ENCODE results near the gene GRAMD4. TPM values are rescaled to one million over a fixed set of nuclear protein-coding genes. Genes with fewer than 3 reads are reported as not detected.
"Not testable (repeated sequence)": the region's sequence is repeated elsewhere in the genome, so short reads cannot be mapped to it uniquely, and the experiment has no call there.

The GRAMD4 gene
- total RNA-seq, 1 experiment from 2014 or later = 29.0 TPM

- Histone ChIP-seq H3K79me2 (ENCODE audit: low read length) (peaks cover 37% of the 10 kb centered on the region), H3K36me3 (ENCODE audit: insufficient read depth, low read length) (no peaks in the 10 kb centered on the region), H3K27me3 (ENCODE audit: low read length) (no peaks in the 10 kb centered on the region), H3K4me1 (ENCODE audit: low read length) (peaks cover 41% of the 10 kb centered on the region), H2AFZ (ENCODE audit: low read length) (0 out of 2 replicates have a peak overlapping the region, but pooled peaks have one; percentile 4), H3K9me3 (ENCODE audit: low read length) (no peaks in the 10 kb centered on the region), H3K4me2 (ENCODE audit: low read depth, low read length, poor library complexity, severe bottlenecking) (peak overlapping the region; percentile 79), H3K4me3 (ENCODE audit: low read length) (peak overlapping the region; percentile 75), H3K27ac (ENCODE audit: low read length) (peak overlapping the region; percentile 90), H3K9me2 (replicated peaks; ENCODE audit: insufficient read depth, low read length) (no peaks in the 10 kb centered on the region), H4K20me1 (ENCODE audit: insufficient read depth, low read depth, low read length) (0 out of 2 replicates have a peak, but pooled peaks cover 4% of the 10 kb centered on the region), H3K9ac (ENCODE audit: low read length) (peak overlapping the region; percentile 77)
- peak; percentile 84 for DNase-seq
These were observed 5.9 kb upstream of the GRAMD4 start for GRCh38 chr22:46614025-46614931.

GRCh38 chr22:46617207-46617985 lies 2.8 kb upstream of the GRAMD4 start:
- Histone ChIP-seq H3K4me1 (ENCODE audit: low read length) (peaks cover 47% of the 10 kb centered on the region), H3K9ac (ENCODE audit: low read length) (no peak overlapping the region), H3K4me3 (ENCODE audit: low read length) (no peak overlapping the region), H3K9me2 (replicated peaks; ENCODE audit: insufficient read depth, low read length) (no peaks in the 10 kb centered on the region), H3K27me3 (ENCODE audit: low read length) (no peaks in the 10 kb centered on the region), H3K4me2 (ENCODE audit: low read depth, low read length, poor library complexity, severe bottlenecking) (no peak overlapping the region), H3K36me3 (ENCODE audit: insufficient read depth, low read length) (no peaks in the 10 kb centered on the region), H3K79me2 (ENCODE audit: low read length) (peaks cover 64% of the 10 kb centered on the region), H2AFZ (ENCODE audit: low read length) (no peak overlapping the region), H3K27ac (ENCODE audit: low read length) (no peak overlapping the region), H3K9me3 (ENCODE audit: low read length) (no peaks in the 10 kb centered on the region), H4K20me1 (ENCODE audit: insufficient read depth, low read depth, low read length) (0 out of 2 replicates have a peak, but pooled peaks cover 8% of the 10 kb centered on the region)
- no peak for DNase-seq

DNA sequence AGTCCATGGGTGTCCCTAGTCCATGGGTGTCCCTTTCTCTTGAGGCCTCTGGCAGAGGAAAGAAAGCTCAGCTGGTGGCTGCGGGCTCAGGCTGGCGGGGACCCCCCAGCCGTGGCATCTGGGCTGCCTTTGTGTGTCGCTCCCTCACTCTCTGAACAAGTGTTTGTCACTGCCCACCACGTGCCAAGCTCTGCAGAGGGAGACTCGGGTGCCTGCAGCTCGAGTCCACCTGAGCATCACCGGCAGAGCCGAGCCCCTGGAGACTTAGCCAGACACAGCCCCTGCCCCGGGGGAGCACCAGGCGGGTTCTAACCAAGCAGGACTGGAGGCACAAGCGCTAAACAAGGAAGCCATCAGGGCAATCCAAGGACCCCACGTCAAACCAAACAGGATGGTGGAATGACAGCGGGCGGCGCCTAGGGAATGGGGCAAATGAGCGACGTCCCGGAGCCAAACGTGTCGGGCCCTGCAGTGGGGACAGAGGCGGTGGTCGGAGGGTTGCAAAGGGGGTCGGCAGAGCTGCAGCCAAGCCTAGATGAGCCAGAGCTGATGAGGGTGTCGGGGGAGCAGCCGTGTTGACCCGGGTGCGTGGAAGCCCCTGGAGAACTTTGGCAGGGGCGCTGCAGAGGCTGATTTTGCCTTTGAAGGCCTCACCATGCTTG lies 2.1 kb upstream of the GRAMD4 start:
- Histone ChIP-seq H3K4me1 (ENCODE audit: low read length) (peaks cover 43% of the 10 kb centered on the region), H3K9ac (ENCODE audit: low read length) (no peak overlapping the region), H4K20me1 (ENCODE audit: insufficient read depth, low read depth, low read length) (0 out of 2 replicates have a peak, but pooled peaks cover 9% of the 10 kb centered on the region), H2AFZ (ENCODE audit: low read length) (no peak overlapping the region), H3K36me3 (ENCODE audit: insufficient read depth, low read length) (no peaks in the 10 kb centered on the region), H3K9me3 (ENCODE audit: low read length) (no peaks in the 10 kb centered on the region), H3K27ac (ENCODE audit: low read length) (no peak overlapping the region), H3K4me3 (ENCODE audit: low read length) (no peak overlapping the region), H3K79me2 (ENCODE audit: low read length) (peaks cover 68% of the 10 kb centered on the region), H3K4me2 (ENCODE audit: low read depth, low read length, poor library complexity, severe bottlenecking) (no peak overlapping the region), H3K9me2 (replicated peaks; ENCODE audit: insufficient read depth, low read length) (no peaks in the 10 kb centered on the region), H3K27me3 (ENCODE audit: low read length) (no peaks in the 10 kb centered on the region)
- DNase-seq = no peak

DNA sequence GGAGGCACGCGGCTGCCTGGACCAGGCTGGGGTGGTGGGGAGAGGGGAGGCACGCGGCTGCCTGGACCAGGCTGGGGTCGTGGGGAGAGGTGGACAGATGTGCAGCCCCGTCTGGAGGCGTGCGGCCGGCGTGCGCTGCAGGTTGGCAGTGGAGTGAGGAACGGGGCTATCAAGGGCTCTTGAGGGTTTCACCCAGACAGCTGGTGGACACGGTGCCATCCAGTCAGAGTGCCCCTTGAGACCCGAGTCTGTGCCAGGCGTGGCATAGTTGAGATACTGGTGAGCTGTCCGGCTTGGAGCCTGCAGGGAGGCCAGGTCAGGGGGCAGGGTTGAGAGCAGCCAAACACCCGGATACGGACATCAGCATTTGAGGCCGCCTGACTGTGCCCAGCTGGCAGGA lies 1.5 kb upstream of the GRAMD4 start:
- H3K9ac ChIP-seq (ENCODE audit: low read length) = no peak overlapping the region
- H4K20me1 ChIP-seq (ENCODE audit: insufficient read depth, low read depth, low read length) = 0 out of 2 replicates have a peak, but pooled peaks cover 9% of the 10 kb centered on the region
- H3K4me2 ChIP-seq (ENCODE audit: low read depth, low read length, poor library complexity, severe bottlenecking) = no peak overlapping the region
- no peak overlapping the region for H3K4me3 ChIP-seq (ENCODE audit: low read length)
- no peaks in the 10 kb centered on the region for H3K9me3 ChIP-seq (ENCODE audit: low read length)
- peaks cover 73% of the 10 kb centered on the region for H3K79me2 ChIP-seq (ENCODE audit: low read length)
- no peak overlapping the region for H3K27ac ChIP-seq (ENCODE audit: low read length)
- H3K9me2 ChIP-seq (replicated peaks; ENCODE audit: insufficient read depth, low read length) = no peaks in the 10 kb centered on the region
- H3K36me3 ChIP-seq (ENCODE audit: insufficient read depth, low read length) = no peaks in the 10 kb centered on the region
- no peaks in the 10 kb centered on the region for H3K27me3 ChIP-seq (ENCODE audit: low read length)
- no peak overlapping the region for H2AFZ ChIP-seq (ENCODE audit: low read length)
- H3K4me1 ChIP-seq (ENCODE audit: low read length) = peaks cover 43% of the 10 kb centered on the region
- DNase-seq = no peak

- no peaks in the 10 kb centered on the region for H3K36me3 ChIP-seq (ENCODE audit: insufficient read depth, low read length)
- H3K4me3 ChIP-seq (ENCODE audit: low read length) = no peak overlapping the region
- DNase-seq = no peak
- H3K79me2 ChIP-seq (ENCODE audit: low read length) = peaks cover 74% of the 10 kb centered on the region
- H3K4me2 ChIP-seq (ENCODE audit: low read depth, low read length, poor library complexity, severe bottlenecking) = peak overlapping the region; percentile 45
- no peaks in the 10 kb centered on the region for H3K9me3 ChIP-seq (ENCODE audit: low read length)
- no peak overlapping the region for H2AFZ ChIP-seq (ENCODE audit: low read length)
- H4K20me1 ChIP-seq (ENCODE audit: insufficient read depth, low read depth, low read length) = peaks cover 9% of the 10 kb centered on the region; the same call in 1 of the 2 replicates
- peaks cover 43% of the 10 kb centered on the region for H3K4me1 ChIP-seq (ENCODE audit: low read length)
- no peaks in the 10 kb centered on the region for H3K9me2 ChIP-seq (replicated peaks; ENCODE audit: insufficient read depth, low read length)
- H3K9ac ChIP-seq (ENCODE audit: low read length) = peak overlapping the region; percentile 22; the same call in 1 of the 2 replicates
- H3K27me3 ChIP-seq (ENCODE audit: low read length) = no peaks in the 10 kb centered on the region
- H3K27ac ChIP-seq (ENCODE audit: low read length) = peak overlapping the region; percentile 45
These were observed 851 bp upstream of the GRAMD4 start for GRCh38 chr22:46619240-46619829.

- Histone ChIP-seq H3K9ac (ENCODE audit: low read length) (no peak overlapping the region), H3K27me3 (ENCODE audit: low read length) (no peaks in the 10 kb centered on the region), H3K4me3 (ENCODE audit: low read length) (no peak overlapping the region), H3K9me2 (replicated peaks; ENCODE audit: insufficient read depth, low read length) (no peaks in the 10 kb centered on the region), H4K20me1 (ENCODE audit: insufficient read depth, low read depth, low read length) (peaks cover 18% of the 10 kb centered on the region; the same call in 1 of the 2 replicates), H2AFZ (ENCODE audit: low read length) (no peak overlapping the region), H3K4me2 (ENCODE audit: low read depth, low read length, poor library complexity, severe bottlenecking) (no peak overlapping the region), H3K27ac (ENCODE audit: low read length) (no peak overlapping the region), H3K36me3 (ENCODE audit: insufficient read depth, low read length) (no peaks in the 10 kb centered on the region), H3K9me3 (ENCODE audit: low read length) (no peaks in the 10 kb centered on the region), H3K79me2 (ENCODE audit: low read length) (peaks cover 80% of the 10 kb centered on the region), H3K4me1 (ENCODE audit: low read length) (peaks cover 42% of the 10 kb centered on the region)
- no peak for DNase-seq
These were observed 529 bp downstream of the GRAMD4 start for GRCh38 chr22:46620588-46621242.

DNA sequence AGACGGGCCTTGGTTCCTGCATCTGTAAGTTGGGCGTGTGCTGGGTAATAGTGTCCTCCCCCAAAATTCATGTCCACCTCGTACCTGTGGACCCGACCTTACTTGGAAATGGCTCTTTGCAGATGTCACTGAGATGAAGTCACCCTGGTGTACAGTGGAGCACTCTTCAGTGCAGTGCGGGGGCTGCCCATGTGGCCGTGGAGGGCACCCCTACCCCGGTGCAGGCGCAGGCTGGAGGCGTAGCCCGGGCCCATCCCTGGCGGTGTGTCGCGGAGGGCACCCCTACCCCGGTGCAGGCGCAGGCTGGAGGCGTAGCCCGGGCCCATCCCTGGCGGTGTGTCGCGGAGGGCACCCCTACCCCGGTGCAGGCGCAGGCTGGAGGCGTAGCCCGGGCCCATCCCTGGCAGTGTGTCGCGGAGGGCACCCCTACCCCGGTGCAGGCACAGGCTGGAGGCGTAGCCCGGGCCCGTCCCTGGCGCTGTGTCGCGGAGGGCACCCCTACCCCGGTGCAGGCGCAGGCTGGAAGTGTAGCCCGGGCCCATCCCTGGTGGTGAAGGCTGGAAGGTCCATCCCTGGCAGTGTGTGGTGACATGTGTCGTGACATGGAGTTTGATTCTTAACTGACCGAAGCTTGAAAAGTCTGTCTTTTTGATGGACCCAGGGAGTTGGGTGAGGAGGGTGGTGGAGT lies 1.2 kb downstream of the GRAMD4 start:
- not testable (repeated sequence) for H3K36me3 ChIP-seq (ENCODE audit: insufficient read depth, low read length); H3K9me3 ChIP-seq (ENCODE audit: low read length); H3K27ac ChIP-seq (ENCODE audit: low read length); H3K9ac ChIP-seq (ENCODE audit: low read length); DNase-seq; H2AFZ ChIP-seq (ENCODE audit: low read length); H3K9me2 ChIP-seq (replicated peaks; ENCODE audit: insufficient read depth, low read length); H3K27me3 ChIP-seq (ENCODE audit: low read length); H3K4me2 ChIP-seq (ENCODE audit: low read depth, low read length, poor library complexity, severe bottlenecking); H3K4me3 ChIP-seq (ENCODE audit: low read length)
- Histone ChIP-seq H3K4me1 (ENCODE audit: low read length) (peaks cover 42% of the 10 kb centered on the region), H3K79me2 (ENCODE audit: low read length) (peaks cover 85% of the 10 kb centered on the region), H4K20me1 (ENCODE audit: insufficient read depth, low read depth, low read length) (peaks cover 22% of the 10 kb centered on the region; the same call in 1 of the 2 replicates)
